K562 treated with DMSO at 1 percent for 4 hours (cell line): Measurements from ENCODE around the gene TWF2. TPM values are rescaled to one million over a fixed set of nuclear protein-coding genes. Genes with fewer than 3 reads are reported as not detected.

Experiments used
- total RNA-seq: library from RNA; unstranded; fragments of 300-600 nt; gene quantifications from 2 replicates; pipeline ENCODE4 v1.2.3, GENCODE V29; 2022; ENCODE audit not compliant: insufficient read depth

TWF2 gene
- 155 and 176 TPM in 2 replicates for total RNA-seq

DNA sequence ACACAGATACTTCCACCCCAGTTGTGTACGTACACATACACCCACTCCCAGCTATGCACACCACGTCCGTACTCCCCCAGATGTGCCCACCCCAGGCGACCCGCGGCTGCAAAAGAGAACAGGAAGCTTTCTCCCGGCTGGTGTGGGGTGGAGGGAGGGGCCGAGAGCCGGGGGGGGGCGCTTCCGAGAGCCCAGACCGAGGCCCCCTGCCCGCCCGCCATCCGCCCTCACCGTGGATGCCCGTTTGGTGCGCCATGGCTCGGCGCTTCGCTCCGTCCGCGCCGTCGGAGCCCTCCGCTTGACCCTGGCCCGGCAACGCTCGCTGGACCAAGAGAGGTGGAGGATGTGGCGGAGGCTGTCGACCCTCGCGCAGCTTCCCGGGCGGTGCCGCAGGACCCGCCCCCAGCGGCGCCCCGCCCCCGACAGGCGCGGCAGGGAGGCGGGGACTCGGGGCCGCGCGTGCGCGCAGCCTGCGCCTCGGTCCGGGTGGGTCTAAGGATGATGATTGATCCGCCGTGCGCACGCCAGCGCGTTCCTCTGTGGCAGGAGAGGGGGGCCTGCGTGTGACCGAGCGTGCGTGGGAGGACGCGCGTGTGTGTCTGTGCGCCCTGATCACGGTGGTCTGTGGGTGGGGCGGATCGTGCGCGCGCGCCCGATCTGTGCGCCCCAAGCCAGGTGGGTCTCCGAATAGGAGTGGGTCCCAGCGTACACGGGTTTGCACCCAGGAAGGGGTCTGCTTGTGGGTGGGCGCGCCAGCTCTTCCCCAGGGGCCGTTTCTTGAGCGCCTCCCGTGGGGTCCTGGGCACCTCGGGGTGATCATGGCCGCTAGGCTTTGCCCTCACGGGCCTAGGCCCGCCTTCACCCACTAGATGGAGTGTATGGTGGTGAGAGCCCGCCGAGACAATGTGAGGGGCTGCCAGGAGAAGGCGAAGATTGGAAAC is at the start of gene TWF2:
TWF2 (minus strand) TSS at position 398 of the 941 bp plus-strand sequence; CDS start at position 256, 142 bp downstream.

DNA sequence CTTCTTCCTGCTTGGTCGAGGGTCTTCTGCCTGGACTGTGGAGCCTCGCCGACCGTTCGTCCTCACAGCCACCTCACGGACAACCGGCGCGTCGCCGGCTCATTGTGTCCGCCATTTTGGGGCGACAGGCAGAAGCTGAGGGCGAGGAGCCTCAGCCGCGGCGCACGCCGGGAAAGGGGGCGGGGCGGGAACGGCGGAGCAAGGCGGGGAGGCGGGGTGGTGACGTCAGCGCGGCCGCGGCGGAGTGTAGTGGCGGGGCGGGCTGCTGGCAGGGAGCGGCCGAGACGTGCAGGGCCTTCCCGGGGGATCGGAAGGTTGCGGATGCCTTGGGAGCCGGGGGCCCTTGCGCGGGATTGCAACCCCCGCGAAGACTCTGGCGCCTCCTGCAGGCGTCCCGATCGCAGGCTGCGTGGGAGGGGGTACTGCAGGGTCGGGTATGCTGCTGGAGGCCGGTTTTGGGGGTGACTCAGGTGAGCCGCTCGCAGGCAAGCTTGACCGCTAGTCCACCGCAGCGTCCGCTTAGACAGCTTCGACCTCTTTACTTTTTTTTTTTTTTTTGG is 39.6 kb upstream of the TWF2 start, which contains the start of gene WDR82:
WDR82 (minus strand) TSS at position 140 of the 560 bp plus-strand sequence. CDS start 288 bp downstream, outside the sequence.

DNA sequence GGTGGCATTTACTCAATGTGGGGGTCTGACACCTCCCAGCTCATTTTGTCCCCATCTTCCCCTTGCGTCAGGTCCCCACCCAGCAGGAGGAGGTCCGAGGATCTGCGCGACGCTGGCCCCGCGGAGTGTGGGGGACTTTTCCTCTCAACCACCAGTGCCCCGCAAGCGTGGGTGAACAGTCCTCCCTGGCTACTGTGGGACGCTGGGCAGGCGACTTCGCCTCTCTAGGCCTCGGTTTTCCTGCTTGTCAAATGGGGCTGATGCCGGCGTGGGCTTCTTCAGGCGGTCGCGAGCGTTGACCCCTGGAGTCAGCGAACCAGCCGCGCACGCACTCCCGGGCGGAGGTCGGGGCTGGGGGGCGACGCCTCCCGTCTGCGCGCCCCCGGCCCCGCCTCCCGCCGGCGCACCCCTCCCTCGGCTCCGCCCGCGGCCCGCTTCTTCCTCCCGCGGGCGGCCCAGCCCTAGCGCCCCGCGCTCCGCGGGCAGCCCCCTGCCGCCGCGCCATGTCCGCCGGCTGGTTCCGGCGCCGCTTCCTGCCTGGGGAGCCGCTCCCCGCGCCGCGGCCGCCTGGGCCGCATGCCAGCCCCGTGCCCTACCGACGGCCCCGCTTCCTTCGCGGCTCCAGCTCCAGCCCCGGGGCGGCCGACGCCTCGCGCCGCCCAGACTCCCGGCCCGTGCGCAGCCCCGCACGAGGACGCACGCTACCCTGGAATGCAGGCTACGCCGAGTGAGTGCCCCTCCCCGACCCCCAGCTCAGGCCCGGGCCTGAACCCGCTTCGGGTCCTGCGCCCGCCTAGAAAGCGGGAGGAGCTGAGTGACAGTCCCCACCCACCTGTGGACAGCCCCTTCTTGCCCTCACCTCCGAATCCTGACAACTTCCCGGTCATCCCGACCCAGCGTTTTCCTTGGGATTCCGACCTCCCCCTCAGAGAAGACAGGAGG is 6.6 kb upstream of the TWF2 start, which contains the start of gene PPM1M:
PPM1M (plus strand) TSS at position 438 of the 942 bp plus-strand sequence; CDS start at position 504, 66 bp downstream.

DNA sequence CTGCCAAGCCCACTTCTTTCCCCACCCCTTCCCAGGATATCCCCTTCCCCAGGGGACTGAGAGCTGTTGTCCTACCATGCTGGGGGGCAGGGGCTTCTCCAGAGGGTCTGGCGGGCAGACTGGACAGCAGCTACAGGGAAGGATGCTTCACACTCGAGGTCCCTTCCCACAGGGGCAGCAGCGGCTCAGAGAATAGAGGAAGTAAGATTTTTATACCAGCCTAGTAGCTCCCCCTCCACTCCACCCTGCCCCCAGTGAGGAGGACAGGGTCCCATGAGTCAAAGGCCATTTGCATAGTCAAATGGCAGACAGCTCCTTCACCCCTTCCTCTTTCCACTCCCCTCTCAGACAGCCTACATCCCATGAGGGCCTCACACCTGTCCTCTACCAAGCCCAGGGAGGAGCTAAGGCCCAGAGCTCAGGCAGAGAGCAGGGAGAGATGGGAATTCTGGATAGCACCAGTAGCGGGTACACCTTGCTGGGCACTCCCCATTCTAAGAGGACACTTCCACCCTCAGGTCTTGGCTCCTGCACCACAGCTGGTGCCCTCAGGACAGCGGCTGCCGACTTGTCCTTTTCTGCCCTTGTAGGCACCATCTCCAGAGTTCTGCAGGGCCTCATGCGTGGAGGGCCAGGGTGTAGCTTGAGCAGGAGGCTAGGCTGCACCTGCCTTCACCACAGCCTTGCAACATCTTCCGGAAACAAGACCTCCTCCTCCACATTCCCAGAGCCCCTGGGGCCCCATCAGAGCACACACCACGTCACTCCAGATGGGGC is 13.3 kb downstream of the TWF2 start, which contains the start of gene TLR9:
TLR9 (minus strand) TSS at position 194 of the 777 bp plus-strand sequence; CDS start at position 78, 116 bp downstream.

DNA sequence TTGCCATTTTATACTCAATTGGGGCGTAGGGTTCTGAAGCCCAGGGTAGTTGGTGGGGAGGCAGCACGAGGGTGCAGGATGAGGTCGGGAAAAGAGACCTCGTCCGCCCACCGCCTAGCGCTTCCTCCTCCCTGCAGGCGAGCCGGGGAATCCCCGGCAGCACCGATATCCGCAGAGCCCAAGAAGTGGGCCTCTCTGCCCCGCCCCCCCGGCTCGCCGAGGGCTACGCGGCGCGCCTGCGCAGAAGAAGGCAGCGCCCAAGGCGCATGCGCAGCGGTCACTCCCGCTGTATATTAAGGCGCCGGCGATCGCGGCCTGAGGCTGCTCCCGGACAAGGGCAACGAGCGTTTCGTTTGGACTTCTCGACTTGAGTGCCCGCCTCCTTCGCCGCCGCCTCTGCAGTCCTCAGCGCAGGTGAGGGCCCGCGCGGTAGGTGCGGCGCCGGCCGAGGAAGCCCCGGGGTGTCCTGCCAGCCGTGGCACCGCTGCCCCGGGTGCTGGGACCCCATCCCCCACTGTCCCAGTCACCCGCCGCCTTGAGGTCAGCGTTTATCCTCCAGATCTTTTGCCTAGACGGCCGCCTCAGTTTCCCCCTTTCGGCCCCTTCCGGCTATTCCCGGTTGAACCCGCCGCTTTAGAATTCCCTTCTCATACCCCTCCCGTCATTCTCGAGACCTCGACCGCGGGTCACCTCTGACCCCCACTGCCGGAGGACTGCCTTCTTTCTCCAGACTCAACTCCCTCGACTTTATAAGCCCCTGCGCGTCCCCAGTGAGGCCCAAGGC is 40.9 kb downstream of the TWF2 start, which contains the start of gene ALAS1:
ALAS1 (plus strand) TSS at position 319 of the 784 bp plus-strand sequence. CDS start 1,082 bp downstream, outside the sequence.

Other genes starting within 250 kb of the TWF2 start
- gene RPL29, start 243.3 kb downstream of the TWF2 start, total RNA-seq, result 2,779 and 2,851 TPM in 2 replicates
- 6.8 and 9.7 TPM in 2 replicates for gene DUSP7, start 182.6 kb downstream of the TWF2 start, total RNA-seq
- gene POC1A, start 84.7 kb downstream of the TWF2 start, total RNA-seq, result 19.6 and 22.7 TPM in 2 replicates
- gene ALAS1, start 41.0 kb downstream of the TWF2 start, total RNA-seq, result 33.8 and 49.6 TPM in 2 replicates
- 0.53 TPM in 1 of 2 replicates, not detected in the other for gene TLR9, start 13.5 kb downstream of the TWF2 start, total RNA-seq
- 15.1 and 16.0 TPM in 2 replicates for gene PPM1M, start 6.6 kb upstream of the TWF2 start, total RNA-seq
- 29.5 and 31.8 TPM in 2 replicates for gene WDR82, start 39.5 kb upstream of the TWF2 start, total RNA-seq
- gene GLYCTK, start 48.7 kb upstream of the TWF2 start, total RNA-seq, result 1.3 and 3.3 TPM in 2 replicates
- gene DNAH1, start 77.2 kb upstream of the TWF2 start, total RNA-seq, result 1.0 and 1.6 TPM in 2 replicates
- gene BAP1, start 170.8 kb upstream of the TWF2 start, total RNA-seq, result 49.6 and 53.6 TPM in 2 replicates
- gene PHF7, start 171.5 kb upstream of the TWF2 start, total RNA-seq, result 42.9 and 43.4 TPM in 2 replicates
- 1.0 TPM in 1 of 2 replicates, not detected in the other for gene SEMA3G, start 205.9 kb upstream of the TWF2 start, total RNA-seq
- not detected in 2 replicates for gene TNNC1, start 214.9 kb upstream of the TWF2 start, total RNA-seq
- gene NISCH, start 216.4 kb upstream of the TWF2 start, total RNA-seq, result 35.7 and 46.3 TPM in 2 replicates